ENCODE results near the gene FBXL15. TPM values are rescaled to one million over a fixed set of nuclear protein-coding genes. Genes with fewer than 3 reads are reported as not detected.

FBXL15 gene
- total and polyA plus RNA-seq, 2 of the 13 experiments (the other 11 are each of a cell fraction or from before 2014, with no cell fraction given): 4.3 to 8.3 TPM

GRCh38 chr10:102450124-102450373, 29.4 kb downstream of the FBXL15 start (continued):
- no peak for TF ChIP-seq LCORL (IDR thresholded peaks at IDR 0.05)
- TF ChIP-seq LCORL (CRISPR knock-in tag; IDR thresholded peaks at IDR 0.05): peak; percentile 71
- no peak for TF ChIP-seq ZNF382 (CRISPR knock-in tag; IDR thresholded peaks at IDR 0.05; ENCODE audit: borderline replicate concordance)
- no peak for TF ChIP-seq CCAR2 (optimal IDR thresholded peaks at IDR 0.05; ENCODE audit: low read depth, low read length)
- TF ChIP-seq MIER2 (CRISPR knock-in tag; IDR thresholded peaks at IDR 0.05): no peak
- no peak for TF ChIP-seq CEBPB (IDR thresholded peaks at IDR 0.05; ENCODE audit: borderline replicate concordance, low read depth, low read length)
- no peak for TF ChIP-seq ZBTB1 (CRISPR knock-in tag; IDR thresholded peaks at IDR 0.05; ENCODE audit: borderline replicate concordance)
- no peak for TF ChIP-seq GATA4 (IDR thresholded peaks at IDR 0.05; ENCODE audit: borderline replicate concordance, low read depth)
- no peak for TF ChIP-seq FOXK1 (CRISPR knock-in tag; IDR thresholded peaks at IDR 0.05; ENCODE audit: borderline replicate concordance, low read depth)
- TF ChIP-seq ISX (CRISPR knock-in tag; conservative IDR thresholded peaks at IDR 0.05): no peak
- TF ChIP-seq ZNF605 (CRISPR knock-in tag; IDR thresholded peaks at IDR 0.05): peak; percentile 27; the same call in 1 of the 2 replicates
- no peak for TF ChIP-seq MAZ (IDR thresholded peaks at IDR 0.05; ENCODE audit: borderline replicate concordance, low read depth, low read length)
- TF ChIP-seq MAZ (CRISPR knock-in tag; IDR thresholded peaks at IDR 0.05; ENCODE audit: low read depth): no peak
- peak; percentile 48; the same call in 1 of the 2 replicates for TF ChIP-seq KDM5B (CRISPR knock-in tag; IDR thresholded peaks at IDR 0.05; ENCODE audit: borderline replicate concordance)
- TF ChIP-seq, protein P1, sequence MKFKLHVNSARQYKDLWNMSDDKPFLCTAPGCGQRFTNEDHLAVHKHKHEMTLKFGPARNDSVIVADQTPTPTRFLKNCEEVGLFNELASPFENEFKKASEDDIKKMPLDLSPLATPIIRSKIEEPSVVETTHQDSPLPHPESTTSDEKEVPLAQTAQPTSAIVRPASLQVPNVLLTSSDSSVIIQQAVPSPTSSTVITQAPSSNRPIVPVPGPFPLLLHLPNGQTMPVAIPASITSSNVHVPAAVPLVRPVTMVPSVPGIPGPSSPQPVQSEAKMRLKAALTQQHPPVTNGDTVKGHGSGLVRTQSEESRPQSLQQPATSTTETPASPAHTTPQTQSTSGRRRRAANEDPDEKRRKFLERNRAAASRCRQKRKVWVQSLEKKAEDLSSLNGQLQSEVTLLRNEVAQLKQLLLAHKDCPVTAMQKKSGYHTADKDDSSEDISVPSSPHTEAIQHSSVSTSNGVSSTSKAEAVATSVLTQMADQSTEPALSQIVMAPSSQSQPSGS (CRISPR knock-in tag; IDR thresholded peaks at IDR 0.05): no peak
- TF ChIP-seq BORCS8-MEF2B (CRISPR knock-in tag; IDR thresholded peaks at IDR 0.05): no peak
- TF ChIP-seq ZNF10 (CRISPR knock-in tag; IDR thresholded peaks at IDR 0.05; ENCODE audit: borderline replicate concordance, low read depth): no peak
- TF ChIP-seq XBP1 (CRISPR knock-in tag; IDR thresholded peaks at IDR 0.05): no peak
- TF ChIP-seq SNAI1 (CRISPR knock-in tag; IDR thresholded peaks at IDR 0.05; ENCODE audit: borderline replicate concordance): no peak
- TF ChIP-seq SETDB1 (CRISPR knock-in tag; IDR thresholded peaks at IDR 0.05; ENCODE audit: borderline replicate concordance): no peak
- TF ChIP-seq, protein P2, sequence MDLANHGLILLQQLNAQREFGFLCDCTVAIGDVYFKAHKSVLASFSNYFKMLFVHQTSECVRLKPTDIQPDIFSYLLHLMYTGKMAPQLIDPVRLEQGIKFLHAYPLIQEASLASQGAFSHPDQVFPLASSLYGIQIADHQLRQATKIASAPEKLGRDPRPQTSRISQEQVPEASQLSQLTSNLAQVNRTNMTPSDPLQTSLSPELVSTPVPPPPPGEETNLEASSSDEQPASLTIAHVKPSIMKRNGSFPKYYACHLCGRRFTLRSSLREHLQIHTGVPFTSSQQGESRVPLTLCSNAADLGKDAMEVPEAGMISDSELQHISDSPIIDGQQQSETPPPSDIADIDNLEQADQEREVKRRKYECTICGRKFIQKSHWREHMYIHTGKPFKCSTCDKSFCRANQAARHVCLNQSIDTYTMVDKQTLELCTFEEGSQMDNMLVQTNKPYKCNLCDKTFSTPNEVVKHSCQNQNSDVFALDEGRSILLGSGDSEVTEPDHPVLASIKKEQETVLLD (CRISPR knock-in tag; IDR thresholded peaks at IDR 0.05; ENCODE audit: low read depth): no peak
- TF ChIP-seq, protein P3, sequence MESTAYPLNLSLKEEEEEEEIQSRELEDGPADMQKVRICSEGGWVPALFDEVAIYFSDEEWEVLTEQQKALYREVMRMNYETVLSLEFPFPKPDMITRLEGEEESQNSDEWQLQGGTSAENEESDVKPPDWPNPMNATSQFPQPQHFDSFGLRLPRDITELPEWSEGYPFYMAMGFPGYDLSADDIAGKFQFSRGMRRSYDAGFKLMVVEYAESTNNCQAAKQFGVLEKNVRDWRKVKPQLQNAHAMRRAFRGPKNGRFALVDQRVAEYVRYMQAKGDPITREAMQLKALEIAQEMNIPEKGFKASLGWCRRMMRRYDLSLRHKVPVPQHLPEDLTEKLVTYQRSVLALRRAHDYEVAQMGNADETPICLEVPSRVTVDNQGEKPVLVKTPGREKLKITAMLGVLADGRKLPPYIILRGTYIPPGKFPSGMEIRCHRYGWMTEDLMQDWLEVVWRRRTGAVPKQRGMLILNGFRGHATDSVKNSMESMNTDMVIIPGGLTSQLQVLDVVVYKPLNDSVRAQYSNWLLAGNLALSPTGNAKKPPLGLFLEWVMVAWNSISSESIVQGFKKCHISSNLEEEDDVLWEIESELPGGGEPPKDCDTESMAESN (CRISPR knock-in tag; conservative IDR thresholded peaks at IDR 0.05): no peak
- TF ChIP-seq FUBP1 (CRISPR knock-in tag; IDR thresholded peaks at IDR 0.05; ENCODE audit: borderline replicate concordance): no peak
- TF ChIP-seq, protein P4, sequence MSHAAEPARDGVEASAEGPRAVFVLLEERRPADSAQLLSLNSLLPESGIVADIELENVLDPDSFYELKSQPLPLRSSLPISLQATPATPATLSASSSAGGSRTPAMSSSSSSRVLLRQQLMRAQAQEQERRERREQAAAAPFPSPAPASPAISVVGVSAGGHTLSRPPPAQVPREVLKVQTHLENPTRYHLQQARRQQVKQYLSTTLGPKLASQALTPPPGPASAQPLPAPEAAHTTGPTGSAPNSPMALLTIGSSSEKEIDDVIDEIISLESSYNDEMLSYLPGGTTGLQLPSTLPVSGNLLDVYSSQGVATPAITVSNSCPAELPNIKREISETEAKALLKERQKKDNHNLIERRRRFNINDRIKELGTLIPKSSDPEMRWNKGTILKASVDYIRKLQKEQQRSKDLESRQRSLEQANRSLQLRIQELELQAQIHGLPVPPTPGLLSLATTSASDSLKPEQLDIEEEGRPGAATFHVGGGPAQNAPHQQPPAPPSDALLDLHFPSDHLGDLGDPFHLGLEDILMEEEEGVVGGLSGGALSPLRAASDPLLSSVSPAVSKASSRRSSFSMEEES (CRISPR knock-in tag; IDR thresholded peaks at IDR 0.05): no peak
- TF ChIP-seq JUNB (CRISPR knock-in tag; IDR thresholded peaks at IDR 0.05; ENCODE audit: borderline replicate concordance): no peak

All from HepG2 (cell line).